Germinal center (tissue), 1 donor: Measurements from ENCODE around the gene UPP1.
A peak's percentile ranks its signal among the peaks of the same experiment; 100 is the strongest.
"Not testable (repeated sequence)": the region's sequence is repeated elsewhere in the genome, so short reads cannot be mapped to it uniquely, and the experiment has no call there.

Source experiments
- DNase-seq: peaks from one replicate; pipeline ENCODE4 v3.0.0; 2012; ENCODE audit warnings: mixed read lengths, low spot score

Gene UPP1

GRCh38 chr7:48089046-48090003 is at the start of gene UPP1:
TSS of gene UPP1 (plus strand) at chr7:48089265. CDS start at chr7:48094784, 5,519 bp downstream.
- DNase-seq, result peak; percentile 45

GRCh38 chr7:48040944-48041652 is 48.0 kb upstream of the UPP1 start:
- no peak for DNase-seq

- DNase-seq, result no peak
Measured at GRCh38 chr7:48041653-48041970, 47.5 kb upstream of the UPP1 start.

GRCh38 chr7:48042216-48042615 is 46.8 kb upstream of the UPP1 start:
- DNase-seq, result no peak

- DNase-seq, result no peak
Measured at GRCh38 chr7:48042636-48043035, 46.4 kb upstream of the UPP1 start.

GRCh38 chr7:48045195-48045765 is 43.8 kb upstream of the UPP1 start:
- no peak for DNase-seq

GRCh38 chr7:48046458-48046857 is 42.6 kb upstream of the UPP1 start:
- DNase-seq, result no peak

- no peak for DNase-seq
Measured at GRCh38 chr7:48048113-48048512, 41.0 kb upstream of the UPP1 start.

- DNase-seq, result no peak
Measured at GRCh38 chr7:48049850-48050249, 39.2 kb upstream of the UPP1 start.

- no peak for DNase-seq
Measured at GRCh38 chr7:48052748-48053147, 36.3 kb upstream of the UPP1 start.

GRCh38 chr7:48053736-48054135 is 35.3 kb upstream of the UPP1 start:
- no peak for DNase-seq

- DNase-seq, result no peak
Measured at GRCh38 chr7:48058990-48059389, 30.1 kb upstream of the UPP1 start.

- DNase-seq, result no peak
Measured at GRCh38 chr7:48059706-48060105, 29.4 kb upstream of the UPP1 start.

- no peak for DNase-seq
Measured at GRCh38 chr7:48063985-48064384, 25.1 kb upstream of the UPP1 start.

GRCh38 chr7:48067475-48067874 is 21.6 kb upstream of the UPP1 start:
- no peak for DNase-seq

- DNase-seq, result no peak
Measured at GRCh38 chr7:48074204-48074654, 14.8 kb upstream of the UPP1 start.

GRCh38 chr7:48077423-48077822 is 11.6 kb upstream of the UPP1 start:
- no peak for DNase-seq

- no peak for DNase-seq
Measured at GRCh38 chr7:48078470-48078869, 10.6 kb upstream of the UPP1 start.

GRCh38 chr7:48082378-48082777 is 6.7 kb upstream of the UPP1 start:
- not testable (repeated sequence) for DNase-seq

GRCh38 chr7:48083114-48083830 is 5.8 kb upstream of the UPP1 start:
- no peak for DNase-seq

GRCh38 chr7:48084727-48085432 is 4.2 kb upstream of the UPP1 start:
- peak; percentile 39 for DNase-seq

GRCh38 chr7:48085433-48085791 is 3.7 kb upstream of the UPP1 start:
- no peak for DNase-seq
